HG03354 (cell line): ENCODE results near the gene SCUBE3.
A peak's percentile ranks its signal among the peaks of the same experiment; 100 is the strongest.

ENCODE experiments used
- ATAC-seq: cut with Tn5 transposase; IDR thresholded peaks from one replicate; pipeline ENCODE4 v1.9.1; 2021; ENCODE audit warnings: mild to moderate bottlenecking; ENCODE audit not compliant: unreplicated experiment, poor library complexity, severe bottlenecking

SCUBE3 gene

GRCh38 chr6:35230950-35231349 lies 17.2 kb downstream of the SCUBE3 start:
- ATAC-seq, result no peak

GRCh38 chr6:35231563-35231962 lies 17.8 kb downstream of the SCUBE3 start:
- ATAC-seq, result no peak

- no peak for ATAC-seq
Measured at GRCh38 chr6:35234901-35235300, 21.1 kb downstream of the SCUBE3 start.

GRCh38 chr6:35236223-35236622 lies 22.5 kb downstream of the SCUBE3 start:
- ATAC-seq, result no peak

- ATAC-seq, result no peak
Measured at GRCh38 chr6:35237476-35237875, 23.7 kb downstream of the SCUBE3 start.

GRCh38 chr6:35238843-35239289 lies 25.1 kb downstream of the SCUBE3 start:
- no peak for ATAC-seq

- ATAC-seq, result no peak
Measured at GRCh38 chr6:35239581-35239980, 25.8 kb downstream of the SCUBE3 start.

GRCh38 chr6:35240838-35241801 lies 27.4 kb downstream of the SCUBE3 start:
- ATAC-seq, result no peak

- ATAC-seq, result no peak
Measured at GRCh38 chr6:35242486-35242885, 28.7 kb downstream of the SCUBE3 start.

GRCh38 chr6:35242906-35243305 lies 29.1 kb downstream of the SCUBE3 start:
- ATAC-seq, result no peak

- ATAC-seq, result no peak
Measured at GRCh38 chr6:35243386-35243958, 29.7 kb downstream of the SCUBE3 start.

GRCh38 chr6:35244551-35244950 lies 30.8 kb downstream of the SCUBE3 start:
- no peak for ATAC-seq

GRCh38 chr6:35247642-35248231 lies 34.0 kb downstream of the SCUBE3 start:
- ATAC-seq, result no peak

- no peak for ATAC-seq
Measured at GRCh38 chr6:35248300-35248699, 34.5 kb downstream of the SCUBE3 start.

GRCh38 chr6:35248965-35249364 lies 35.2 kb downstream of the SCUBE3 start:
- no peak for ATAC-seq

- ATAC-seq, result no peak
Measured at GRCh38 chr6:35251949-35252348, 38.2 kb downstream of the SCUBE3 start.

GRCh38 chr6:35253249-35253648 lies 39.5 kb downstream of the SCUBE3 start:
- no peak for ATAC-seq

GRCh38 chr6:35258336-35258735 lies 44.6 kb downstream of the SCUBE3 start:
- no peak for ATAC-seq

- peak; percentile 23 for ATAC-seq
Measured at GRCh38 chr6:35258858-35259193, 45.1 kb downstream of the SCUBE3 start.

- ATAC-seq, result peak; percentile 84
Measured at GRCh38 chr6:35259194-35259947, 45.6 kb downstream of the SCUBE3 start, which contains the start of gene ZNF76. Gene ZNF76 (plus strand): TSS chr6:35259735. CDS start chr6:35281152, 21,417 bp downstream.
